Pons (tissue), 1 donor: ENCODE data around the gene KCTD11.
"Not testable (repeated sequence)": the region's sequence is repeated elsewhere in the genome, so short reads cannot be mapped to it uniquely, and the experiment has no call there.

Source experiments
- DNase-seq: peaks from one replicate; pipeline ENCODE4 v3.0.0-alpha.2; 2016; ENCODE audit warnings: low spot score

The KCTD11 gene

GRCh38 chr17:7343250-7343649, 8.7 kb upstream of the KCTD11 start:
- no peak for DNase-seq

- DNase-seq, result no peak
Observed at GRCh38 chr17:7346761-7347614, 5.0 kb upstream of the KCTD11 start.

- DNase-seq, result no peak
Observed at GRCh38 chr17:7347630-7348477, 4.1 kb upstream of the KCTD11 start.

- no peak for DNase-seq
Observed at GRCh38 chr17:7348478-7349242, 3.3 kb upstream of the KCTD11 start.

GRCh38 chr17:7352503-7352889, 534 bp downstream of the KCTD11 start:
- peak; percentile 36 for DNase-seq

- no peak for DNase-seq
Observed at GRCh38 chr17:7352910-7353635, 1.1 kb downstream of the KCTD11 start.

- no peak for DNase-seq
Observed at GRCh38 chr17:7354262-7354843, 2.4 kb downstream of the KCTD11 start.

- DNase-seq, result peak; percentile 78
Observed at GRCh38 chr17:7355053-7355452, 3.1 kb downstream of the KCTD11 start, which contains the start of gene TMEM95. TMEM95 (plus strand) TSS chr17:7355156; CDS start chr17:7355205, 49 bp downstream.

GRCh38 chr17:7355573-7355972, 3.6 kb downstream of the KCTD11 start:
- DNase-seq, result no peak

- DNase-seq, result peak; percentile 72
Observed at GRCh38 chr17:7356072-7356549, 4.1 kb downstream of the KCTD11 start.

GRCh38 chr17:7356756-7357155, 4.8 kb downstream of the KCTD11 start:
- no peak for DNase-seq

GRCh38 chr17:7357381-7357780, 5.4 kb downstream of the KCTD11 start:
- no peak for DNase-seq

GRCh38 chr17:7361906-7362305, 9.9 kb downstream of the KCTD11 start:
- no peak for DNase-seq

- DNase-seq, result no peak
Observed at GRCh38 chr17:7363311-7363710, 11.3 kb downstream of the KCTD11 start.

- DNase-seq, result not testable (repeated sequence)
Observed at GRCh38 chr17:7365963-7366362, 14.0 kb downstream of the KCTD11 start.

- DNase-seq, result no peak
Observed at GRCh38 chr17:7367083-7367482, 15.1 kb downstream of the KCTD11 start.

- no peak for DNase-seq
Observed at GRCh38 chr17:7367918-7368598, 16.1 kb downstream of the KCTD11 start.

- DNase-seq, result not testable (repeated sequence)
Observed at GRCh38 chr17:7368599-7368994, 16.6 kb downstream of the KCTD11 start.

GRCh38 chr17:7369825-7370224, 17.9 kb downstream of the KCTD11 start:
- no peak for DNase-seq

- DNase-seq, result no peak
Observed at GRCh38 chr17:7370853-7371252, 18.9 kb downstream of the KCTD11 start.
